Measurements from ENCODE around the gene PTPN13. TPM values are rescaled to one million over a fixed set of nuclear protein-coding genes. Genes with fewer than 3 reads are reported as not detected.

Gene PTPN13
- total and polyA plus RNA-seq, 8 donors: 2.3 to 38.6 (median 5.4) TPM

DNA sequence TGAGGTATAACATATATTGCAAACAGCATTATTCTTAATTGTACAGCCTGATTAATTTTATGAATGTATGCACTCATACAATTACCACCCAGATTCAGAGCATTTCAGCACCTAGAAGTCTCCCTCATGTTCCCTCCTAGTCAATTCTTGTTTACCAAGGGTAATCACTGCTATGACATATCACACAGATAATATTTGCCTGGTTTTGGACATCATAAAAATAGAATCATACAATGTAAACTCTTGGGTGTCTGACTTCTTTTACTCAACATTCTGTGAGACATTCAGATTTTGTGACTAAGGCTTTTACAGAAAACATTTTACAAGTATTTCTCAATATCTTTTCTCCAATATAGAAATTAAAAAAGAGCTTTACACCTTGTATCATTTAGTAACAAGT lies 66.9 kb downstream of the PTPN13 start:
- Histone ChIP-seq H3K4me3 (no peak overlapping the region), H3K9me3 (no peaks in the 10 kb centered on the region), H3K27ac (no peak overlapping the region), H3K36me3 (no peaks in the 10 kb centered on the region), H3K27me3 (no peaks in the 10 kb centered on the region), H3K4me1 (peaks cover 0 to 4% (median 0%) of the 10 kb centered on the region in 4 donors)
- intact Hi-C loops (cut with DNase I; ENCODE audit: low total_unique reads): no loop called here
- no peak for TF ChIP-seq POLR2AphosphoS5 (IDR thresholded peaks at IDR 0.05)
- TF ChIP-seq, protein P1, sequence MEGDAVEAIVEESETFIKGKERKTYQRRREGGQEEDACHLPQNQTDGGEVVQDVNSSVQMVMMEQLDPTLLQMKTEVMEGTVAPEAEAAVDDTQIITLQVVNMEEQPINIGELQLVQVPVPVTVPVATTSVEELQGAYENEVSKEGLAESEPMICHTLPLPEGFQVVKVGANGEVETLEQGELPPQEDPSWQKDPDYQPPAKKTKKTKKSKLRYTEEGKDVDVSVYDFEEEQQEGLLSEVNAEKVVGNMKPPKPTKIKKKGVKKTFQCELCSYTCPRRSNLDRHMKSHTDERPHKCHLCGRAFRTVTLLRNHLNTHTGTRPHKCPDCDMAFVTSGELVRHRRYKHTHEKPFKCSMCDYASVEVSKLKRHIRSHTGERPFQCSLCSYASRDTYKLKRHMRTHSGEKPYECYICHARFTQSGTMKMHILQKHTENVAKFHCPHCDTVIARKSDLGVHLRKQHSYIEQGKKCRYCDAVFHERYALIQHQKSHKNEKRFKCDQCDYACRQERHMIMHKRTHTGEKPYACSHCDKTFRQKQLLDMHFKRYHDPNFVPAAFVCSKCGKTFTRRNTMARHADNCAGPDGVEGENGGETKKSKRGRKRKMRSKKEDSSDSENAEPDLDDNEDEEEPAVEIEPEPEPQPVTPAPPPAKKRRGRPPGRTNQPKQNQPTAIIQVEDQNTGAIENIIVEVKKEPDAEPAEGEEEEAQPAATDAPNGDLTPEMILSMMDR (IDR thresholded peaks at IDR 0.05): no peak
- DNase-seq: no peak

DNA sequence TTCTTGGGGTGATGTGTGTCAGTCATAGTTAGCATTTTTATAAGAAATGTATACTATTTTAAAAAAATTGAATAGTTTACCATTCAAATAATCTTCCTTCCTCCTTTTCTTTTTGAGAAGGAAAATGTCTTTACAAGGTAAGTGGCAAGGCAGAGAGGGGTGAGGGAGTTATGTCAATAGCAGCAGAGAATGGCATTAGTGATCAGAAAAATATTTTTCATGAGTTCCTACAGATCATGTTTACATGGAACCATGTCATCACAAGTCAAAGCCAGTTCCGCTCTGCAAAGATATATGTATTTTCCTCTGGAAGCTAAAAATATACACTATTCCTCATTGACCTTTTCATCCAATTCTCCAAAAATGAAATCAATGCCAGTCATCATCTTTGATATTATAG lies 67.3 kb downstream of the PTPN13 start:
- no peaks in the 10 kb centered on the region for H3K36me3 ChIP-seq
- peaks cover 0 to 4% (median 0%) of the 10 kb centered on the region in 4 donors for H3K4me1 ChIP-seq
- intact Hi-C loops (cut with DNase I; ENCODE audit: low total_unique reads): no loop called here
- H3K27ac ChIP-seq: no peak overlapping the region
- H3K27me3 ChIP-seq: no peaks in the 10 kb centered on the region
- no peaks in the 10 kb centered on the region for H3K9me3 ChIP-seq
- WGBS, 5 donors: 93 to 100% (median 97%) methylated on average over 1 of the region's 1 CpG
- H3K4me3 ChIP-seq: no peak overlapping the region
- no peak for DNase-seq
- no peak for TF ChIP-seq POLR2AphosphoS5 (IDR thresholded peaks at IDR 0.05)
- TF ChIP-seq, protein P1 (IDR thresholded peaks at IDR 0.05): no peak
- no peak for TF ChIP-seq EP300 (IDR thresholded peaks at IDR 0.05)
- no peak for TF ChIP-seq POLR2A (IDR thresholded peaks at IDR 0.05)

DNA sequence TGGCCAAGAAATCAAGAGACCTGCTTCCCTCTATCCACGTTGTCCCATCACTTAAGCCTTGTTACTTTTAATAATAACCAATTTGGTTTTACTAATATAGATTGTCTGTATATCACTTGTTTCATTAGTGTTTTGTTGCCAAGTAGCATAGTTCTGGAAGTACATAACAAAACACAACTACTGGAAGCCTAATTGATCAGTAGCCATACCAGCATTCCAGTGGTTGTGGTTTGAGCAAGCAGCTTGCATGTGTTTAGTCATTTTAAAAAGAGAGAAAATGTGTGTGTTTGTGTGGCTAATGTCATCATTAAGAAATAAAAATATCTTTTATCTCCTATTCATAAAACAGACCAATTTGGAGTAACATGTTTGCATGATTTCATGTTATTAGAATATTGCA lies 70.8 kb downstream of the PTPN13 start:
- no peaks in the 10 kb centered on the region for H3K36me3 ChIP-seq
- no peak overlapping the region for H3K27ac ChIP-seq
- H3K4me1 ChIP-seq: peaks cover 0 to 4% (median 0%) of the 10 kb centered on the region in 4 donors
- TF ChIP-seq, protein P1 (IDR thresholded peaks at IDR 0.05): no peak
- TF ChIP-seq POLR2A (IDR thresholded peaks at IDR 0.05): no peak
- no peak for TF ChIP-seq POLR2AphosphoS5 (IDR thresholded peaks at IDR 0.05)
- TF ChIP-seq EP300 (IDR thresholded peaks at IDR 0.05): no peak
- DNase-seq: no peak
- intact Hi-C loops (cut with DNase I; ENCODE audit: low total_unique reads): no loop called here
- H3K27me3 ChIP-seq: no peaks in the 10 kb centered on the region
- no peaks in the 10 kb centered on the region for H3K9me3 ChIP-seq
- H3K4me3 ChIP-seq: no peak overlapping the region
- WGBS, 5 donors: 65 to 85% (median 82%) methylated on average over 1 of the region's 1 CpG

DNA sequence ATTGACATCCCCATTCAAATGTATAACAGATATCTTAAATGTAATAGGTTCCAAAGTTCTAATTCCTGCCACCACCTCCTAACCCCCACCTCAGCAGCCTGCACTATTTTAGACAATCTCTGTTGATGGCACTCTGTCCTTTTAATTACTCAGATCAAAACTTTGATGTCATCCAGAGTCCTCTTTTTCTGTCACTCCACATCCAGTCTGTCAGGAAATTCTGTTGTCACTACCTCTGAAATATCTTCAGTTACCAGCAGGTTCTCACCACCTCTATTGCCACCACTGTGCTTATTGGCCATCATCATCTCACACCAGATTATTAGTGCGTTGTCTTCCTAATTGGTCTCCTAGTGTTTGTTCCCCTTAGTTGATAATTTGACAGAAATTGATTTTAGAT lies 76.2 kb downstream of the PTPN13 start:
- TF ChIP-seq POLR2A (IDR thresholded peaks at IDR 0.05): no peak
- TF ChIP-seq, protein P1 (IDR thresholded peaks at IDR 0.05): no peak
- Histone ChIP-seq H3K4me3 (no peak overlapping the region), H3K9me3 (no peaks in the 10 kb centered on the region), H3K27me3 (no peaks in the 10 kb centered on the region), H3K36me3 (peaks cover 0 to 4% (median 0%) of the 10 kb centered on the region in 4 donors), H3K4me1 (no peaks in the 10 kb centered on the region), H3K27ac (no peak overlapping the region)
- 84 to 97% (median 90%) methylated on average over 1 of the region's 1 CpG for WGBS, 5 donors
- no peak for DNase-seq
- intact Hi-C loops (cut with DNase I; ENCODE audit: low total_unique reads): no loop called here
